GM19240 (cell line): ENCODE measurements around the gene USP7.

Experiments
- DNase-seq: peaks from one replicate; pipeline ENCODE4 v3.0.0; 2011; ENCODE audit warnings: low spot score; ENCODE audit not compliant: insufficient read length

Gene USP7

GRCh38 chr16:8901320-8901861 lies 62.3 kb downstream of the USP7 start:
- no peak for DNase-seq

DNA sequence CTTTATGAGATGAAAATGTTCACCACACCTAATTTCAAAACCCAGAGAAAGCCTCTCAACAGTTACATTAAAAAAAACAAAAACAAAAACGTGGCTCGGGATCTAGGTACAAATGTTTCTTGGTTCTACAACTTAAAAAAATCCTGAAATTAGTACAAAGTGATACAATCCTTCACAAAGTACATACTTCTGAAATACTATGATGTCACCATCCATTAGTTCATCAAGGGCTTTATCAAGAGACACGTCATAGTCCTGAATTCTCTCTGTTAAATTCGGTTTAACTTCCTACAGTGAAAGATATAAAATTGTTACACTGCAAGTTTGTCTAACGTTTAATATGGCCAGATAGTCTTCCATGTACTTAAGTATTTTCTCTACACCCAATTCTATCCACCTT lies 63.4 kb downstream of the USP7 start:
- DNase-seq: no peak

DNA sequence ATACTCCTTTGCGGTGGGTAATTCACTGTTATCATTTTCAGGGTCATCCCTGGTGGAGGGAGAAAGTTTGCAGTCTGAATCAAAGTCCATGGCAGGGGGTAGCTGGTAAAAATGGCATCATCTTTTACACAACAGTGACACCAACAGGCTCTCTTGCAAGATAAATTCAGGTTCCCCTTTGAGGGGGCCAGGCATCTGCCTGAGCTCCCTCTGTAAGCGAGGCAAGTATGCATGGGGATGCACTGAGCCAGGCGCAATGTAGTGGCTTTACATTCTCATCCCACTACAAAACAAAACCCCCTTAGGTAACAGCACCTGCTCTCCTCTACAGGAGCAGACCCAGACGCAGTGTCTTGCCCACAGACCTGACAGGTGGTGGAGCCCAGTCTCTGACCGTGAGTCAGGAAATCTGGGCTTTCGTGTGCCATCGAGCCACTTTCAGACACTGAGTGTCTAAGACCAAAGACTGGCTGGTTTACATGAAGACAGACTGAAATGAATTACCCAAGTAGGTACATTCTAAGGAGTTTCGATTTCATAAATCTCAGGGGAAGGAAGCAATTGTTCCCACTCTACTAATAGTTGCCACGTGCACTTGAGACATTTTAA lies 63.9 kb downstream of the USP7 start:
- no peak for DNase-seq

DNA sequence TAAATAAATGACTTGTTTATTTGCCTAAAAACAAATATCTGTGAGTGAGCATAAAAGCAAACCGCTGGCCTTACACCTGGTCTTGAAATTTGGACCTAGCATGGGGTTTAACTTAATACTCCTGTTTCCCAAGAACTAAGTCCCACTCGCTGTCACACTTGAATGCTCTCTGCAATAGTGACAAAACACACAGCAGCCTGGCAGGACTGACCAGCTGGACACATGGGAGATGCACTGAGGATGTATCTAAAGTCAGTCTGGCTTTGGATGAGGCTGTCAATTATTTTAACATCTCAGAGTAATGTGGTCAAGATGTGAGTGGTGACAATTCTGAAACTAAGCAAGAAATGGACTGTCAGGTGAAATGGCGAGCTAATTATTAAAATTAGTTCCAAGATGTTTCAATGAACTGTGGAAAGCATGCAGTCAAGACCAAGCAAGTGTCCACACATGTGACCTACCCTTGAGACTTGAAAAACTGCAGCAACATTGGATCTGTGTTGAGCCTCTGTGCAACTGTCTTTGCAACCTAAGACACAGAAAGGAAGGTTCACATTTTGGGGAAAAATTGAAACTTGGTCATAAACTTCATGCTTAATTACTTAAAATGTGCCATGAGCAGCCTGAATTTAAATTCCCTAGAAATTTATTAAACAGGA lies 64.9 kb downstream of the USP7 start:
- DNase-seq: no peak

DNA sequence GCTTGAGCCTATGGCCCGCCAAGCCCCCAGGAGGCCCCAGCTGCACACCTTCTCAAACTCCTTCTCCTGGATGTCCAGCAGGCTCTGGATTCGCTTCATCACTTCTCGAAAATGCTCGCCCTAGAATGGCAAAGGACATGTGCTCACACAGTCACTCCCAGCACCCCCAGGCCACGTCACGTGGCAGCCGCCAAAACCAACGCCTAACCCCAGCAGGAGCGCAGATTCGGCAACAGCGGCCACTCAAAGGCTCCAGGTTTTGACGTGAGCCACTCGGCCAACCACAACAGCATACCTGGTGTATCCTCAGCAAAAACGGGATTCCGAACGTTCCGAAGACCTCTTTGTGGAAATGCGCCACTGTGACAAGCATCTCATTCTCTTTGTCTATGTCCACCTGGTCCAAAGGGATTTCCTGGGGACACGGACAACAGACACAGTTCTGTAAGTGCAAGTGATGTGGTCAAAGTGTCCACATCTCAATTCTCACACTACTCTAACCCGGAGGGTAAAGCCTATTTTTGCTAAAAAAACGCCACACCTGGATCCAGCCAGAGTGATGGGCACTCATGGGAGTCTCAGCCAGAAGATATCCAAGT lies 68.9 kb downstream of the USP7 start:
- DNase-seq: no peak

DNA sequence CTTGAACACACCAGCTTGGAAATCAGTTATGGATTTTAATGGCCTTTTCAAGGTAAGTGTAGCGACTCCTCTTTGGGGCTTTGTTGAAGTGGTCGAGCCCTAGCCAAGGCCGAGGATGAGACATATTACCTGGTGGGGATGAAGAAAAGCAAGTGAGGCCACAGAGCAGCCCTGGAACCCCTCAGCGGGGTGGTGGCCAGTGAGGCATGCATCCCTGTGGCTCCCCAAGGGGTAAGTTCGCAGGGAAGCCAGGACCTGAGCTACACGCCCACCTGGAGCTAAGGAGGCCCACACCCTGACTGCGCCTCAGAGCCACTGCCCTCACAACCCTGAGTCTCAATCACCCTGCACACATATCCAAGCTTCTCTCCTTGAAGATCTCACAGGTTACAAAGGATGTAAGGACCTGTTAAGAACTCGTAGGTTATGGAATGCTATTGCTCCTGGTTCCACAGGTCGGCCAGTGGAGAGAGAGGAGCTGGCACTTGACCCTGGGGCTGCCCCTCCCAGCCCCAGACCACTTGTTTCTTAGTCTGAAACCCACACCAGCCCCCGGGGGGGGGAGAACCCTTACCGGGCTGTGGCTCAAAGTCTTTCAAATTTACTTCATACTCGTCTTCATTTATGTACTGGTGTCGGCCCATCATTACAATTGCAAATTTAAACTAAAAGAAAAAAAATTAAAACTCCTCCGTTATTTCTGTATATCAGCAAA lies 69.6 kb downstream of the USP7 start:
- no peak for DNase-seq

DNA sequence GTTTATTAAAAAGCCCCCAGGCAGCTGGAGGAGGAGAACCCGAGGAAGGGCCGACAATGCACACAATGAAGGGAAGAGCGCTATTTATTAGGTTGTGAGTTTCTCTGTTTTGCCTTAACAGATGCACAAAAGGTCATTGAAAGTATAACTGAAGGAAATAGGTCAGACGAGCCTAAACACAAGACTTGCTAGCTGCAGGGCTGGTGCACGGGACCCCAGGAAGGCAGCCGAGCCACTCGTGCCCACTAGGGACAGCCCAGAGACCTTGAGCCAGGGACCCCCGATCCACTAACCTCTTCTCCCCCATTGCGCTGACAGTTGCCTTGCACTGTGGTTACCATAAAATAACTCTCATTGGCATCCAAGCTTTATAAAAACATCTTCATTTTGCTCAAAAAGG lies 70.3 kb downstream of the USP7 start:
- no peak for DNase-seq

- no peak for DNase-seq
Measured at GRCh38 chr16:8892101-8892575, 71.6 kb downstream of the USP7 start.

DNA sequence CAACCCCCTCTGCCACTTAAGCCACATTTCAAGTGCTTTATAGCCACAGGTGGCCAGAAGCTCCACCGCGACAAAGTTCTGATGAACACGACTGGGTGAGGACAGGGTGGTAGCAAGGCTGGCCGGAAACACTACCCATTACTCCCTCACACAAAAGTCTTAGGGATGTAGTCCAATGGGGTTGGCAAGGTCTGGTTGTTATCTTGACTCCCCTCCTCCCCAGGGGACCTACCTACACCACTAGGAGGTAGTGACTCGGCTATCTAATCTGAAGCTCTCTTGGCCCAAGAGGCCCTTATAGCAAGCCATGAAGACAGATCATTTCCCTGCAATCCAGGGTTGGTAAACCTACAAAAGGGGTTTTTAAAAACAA lies 73.2 kb downstream of the USP7 start:
- no peak for DNase-seq

GRCh38 chr16:8889893-8890548 lies 73.7 kb downstream of the USP7 start:
- no peak for DNase-seq

- DNase-seq: no peak
Measured at GRCh38 chr16:8888951-8889892, 74.5 kb downstream of the USP7 start.

DNA sequence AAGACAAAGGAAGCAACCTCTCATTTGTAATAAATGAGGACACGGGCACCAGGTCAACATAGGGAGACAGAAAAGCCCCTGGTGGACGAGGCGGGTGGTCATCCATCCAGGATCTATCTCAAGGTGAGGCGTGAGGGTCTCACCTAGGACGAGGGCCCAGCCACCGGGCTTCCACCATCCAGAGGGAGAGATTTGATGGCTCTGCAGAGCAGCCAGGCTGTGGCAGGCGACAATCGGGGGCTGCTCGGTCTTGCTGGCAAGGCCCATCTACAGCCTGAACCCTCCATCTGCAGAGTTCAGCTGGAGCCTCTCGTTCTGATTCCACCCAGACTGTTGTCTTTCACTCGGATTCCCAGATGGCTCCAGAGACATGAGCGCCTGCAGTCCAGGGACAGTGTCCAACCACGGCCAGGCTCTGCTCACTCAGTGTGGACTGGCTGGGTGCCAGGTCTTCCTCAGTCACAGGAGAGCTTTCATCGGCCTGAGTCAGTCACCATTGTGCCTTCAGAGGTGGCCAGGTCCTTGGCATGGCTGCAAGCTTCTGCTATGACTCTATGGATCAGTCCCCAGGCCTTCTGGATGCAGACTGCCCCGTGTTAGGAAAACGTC lies 75.7 kb downstream of the USP7 start:
- DNase-seq: no peak

DNA sequence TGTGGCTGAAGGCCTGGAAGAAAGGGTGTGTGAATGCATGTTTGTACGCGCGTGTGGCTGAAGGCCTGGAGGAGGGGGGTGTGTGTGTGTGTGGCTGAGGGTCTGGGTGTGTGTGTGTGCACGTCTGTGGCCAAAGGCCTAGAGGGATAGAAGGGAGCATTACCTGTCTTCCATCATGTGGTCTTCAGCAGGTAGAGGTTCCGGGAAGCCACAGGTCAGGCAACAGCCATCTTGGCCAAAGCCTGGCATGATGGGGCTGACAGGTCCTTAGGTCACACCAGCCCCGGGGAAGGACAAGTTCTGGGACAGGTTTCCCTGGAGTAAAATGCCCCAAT lies 76.3 kb downstream of the USP7 start:
- no peak for DNase-seq

DNA sequence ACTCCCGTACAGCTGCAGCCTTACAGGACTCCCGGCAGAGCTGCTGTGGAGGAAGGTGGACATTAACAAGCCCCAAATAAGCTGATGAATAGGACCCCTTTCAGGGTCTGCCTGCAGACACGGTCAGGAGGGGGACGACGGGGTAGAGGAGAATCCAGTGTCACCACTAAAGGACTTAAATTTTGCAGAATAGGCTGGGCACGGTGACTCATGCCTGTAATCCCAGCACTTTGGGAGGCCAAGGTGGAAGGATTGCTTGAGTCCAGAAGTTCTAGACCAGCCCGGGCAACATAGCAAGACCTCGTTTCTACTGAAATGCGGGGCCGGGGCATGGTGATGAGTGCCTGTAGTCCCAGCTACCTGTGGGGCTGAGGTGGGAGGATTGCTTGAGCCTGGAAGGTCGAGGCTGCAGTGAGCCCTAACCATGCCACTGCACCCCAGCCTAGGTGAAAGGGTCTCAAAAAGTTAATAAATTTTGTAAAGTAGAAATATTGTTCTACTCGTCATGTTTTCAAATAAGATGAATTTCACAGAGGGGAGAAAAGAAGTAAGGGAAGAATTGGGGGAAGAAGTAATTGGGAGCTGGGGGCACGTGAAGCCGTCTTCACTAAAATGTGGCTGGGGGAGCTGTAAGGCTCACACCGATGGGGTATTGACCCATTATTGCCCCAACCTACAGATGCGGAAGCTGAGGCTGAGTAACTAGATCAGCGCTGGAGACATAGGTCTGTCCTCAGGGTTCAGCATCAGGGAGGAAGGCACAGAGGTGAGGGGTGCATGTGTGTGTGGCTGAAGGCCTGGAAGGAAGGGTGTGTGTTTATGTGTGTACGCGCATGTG lies 76.9 kb downstream of the USP7 start:
- DNase-seq: no peak

- no peak for DNase-seq
Measured at GRCh38 chr16:8885674-8886592, 77.8 kb downstream of the USP7 start.

GRCh38 chr16:8882725-8883377 lies 80.9 kb downstream of the USP7 start:
- no peak for DNase-seq

GRCh38 chr16:8882041-8882617 lies 81.6 kb downstream of the USP7 start, which contains the start of gene LITAFD:
LITAFD (plus strand) TSS chr16:8882351; CDS start chr16:8884356, 2,005 bp downstream.
- DNase-seq: no peak
